ENCODE data around the gene ARHGEF18.
A peak's percentile ranks its signal among the peaks of the same experiment; 100 is the strongest.
"Not testable (repeated sequence)": the region's sequence is repeated elsewhere in the genome, so short reads cannot be mapped to it uniquely, and the experiment has no call there.

The ARHGEF18 gene

GRCh38 chr19:7356899-7357627, 8.3 kb downstream of the ARHGEF18 start:
- Mint-ChIP-seq H3K4me1 (ENCODE audit: low read depth) (peaks cover 34% of the 10 kb centered on the region), H3K36me3 (ENCODE audit: low read depth) (peaks cover 35% of the 10 kb centered on the region), H3K27ac (no peak overlapping the region), H3K27me3 (no peaks in the 10 kb centered on the region), H3K4me3 (no peak overlapping the region), H3K9me3 (peaks cover 14% of the 10 kb centered on the region)
- intact Hi-C loops (cut with micrococcal nuclease): no loop called here

- intact Hi-C loops (cut with micrococcal nuclease): no loop called here
- peaks cover 9% of the 10 kb centered on the region for H3K9me3 Mint-ChIP-seq
- H3K27ac Mint-ChIP-seq: no peak overlapping the region
- H3K4me3 Mint-ChIP-seq: no peak overlapping the region
- H3K27me3 Mint-ChIP-seq: no peaks in the 10 kb centered on the region
- H3K4me1 Mint-ChIP-seq (ENCODE audit: low read depth): peaks cover 39% of the 10 kb centered on the region
- H3K36me3 Mint-ChIP-seq (ENCODE audit: low read depth): peaks cover 37% of the 10 kb centered on the region
Observed at GRCh38 chr19:7358102-7358597, 9.4 kb downstream of the ARHGEF18 start.

- intact Hi-C loops (cut with micrococcal nuclease): no loop called here
- H3K27ac Mint-ChIP-seq: no peak overlapping the region
Observed at GRCh38 chr19:7360393-7360984, 11.8 kb downstream of the ARHGEF18 start.

GRCh38 chr19:7363225-7363624, 14.5 kb downstream of the ARHGEF18 start:
- intact Hi-C loops (cut with micrococcal nuclease): no loop called here
- H3K4me3 Mint-ChIP-seq: no peak overlapping the region
- H3K4me1 Mint-ChIP-seq (ENCODE audit: low read depth): peaks cover 28% of the 10 kb centered on the region
- no peaks in the 10 kb centered on the region for H3K27me3 Mint-ChIP-seq
- peaks cover 5% of the 10 kb centered on the region for H3K9me3 Mint-ChIP-seq
- H3K27ac Mint-ChIP-seq: no peak overlapping the region
- H3K36me3 Mint-ChIP-seq (ENCODE audit: low read depth): peaks cover 39% of the 10 kb centered on the region

More at GRCh38 chr19:7360393-7360984, 11.8 kb downstream of the ARHGEF18 start:
- H3K9me3 Mint-ChIP-seq: peaks cover 9% of the 10 kb centered on the region
- peaks cover 46% of the 10 kb centered on the region for H3K36me3 Mint-ChIP-seq (ENCODE audit: low read depth)
- no peaks in the 10 kb centered on the region for H3K27me3 Mint-ChIP-seq
- no peak overlapping the region for H3K4me3 Mint-ChIP-seq
- peaks cover 34% of the 10 kb centered on the region for H3K4me1 Mint-ChIP-seq (ENCODE audit: low read depth)

GRCh38 chr19:7366701-7367420, 18.1 kb downstream of the ARHGEF18 start:
- Mint-ChIP-seq H3K4me3 (no peak overlapping the region), H3K4me1 (ENCODE audit: low read depth) (peaks cover 17% of the 10 kb centered on the region), H3K27me3 (no peaks in the 10 kb centered on the region), H3K27ac (no peak overlapping the region), H3K36me3 (ENCODE audit: low read depth) (peaks cover 59% of the 10 kb centered on the region), H3K9me3 (no peaks in the 10 kb centered on the region)
- intact Hi-C loops (cut with micrococcal nuclease): no loop called here

GRCh38 chr19:7368456-7368855, 19.7 kb downstream of the ARHGEF18 start:
- Mint-ChIP-seq H3K4me3 (no peak overlapping the region), H3K4me1 (ENCODE audit: low read depth) (peaks cover 14% of the 10 kb centered on the region), H3K27me3 (no peaks in the 10 kb centered on the region), H3K27ac (no peak overlapping the region), H3K9me3 (no peaks in the 10 kb centered on the region), H3K36me3 (ENCODE audit: low read depth) (peaks cover 60% of the 10 kb centered on the region)
- intact Hi-C loops (cut with micrococcal nuclease): no loop called here

GRCh38 chr19:7368866-7369265, 20.1 kb downstream of the ARHGEF18 start:
- peaks cover 60% of the 10 kb centered on the region for H3K36me3 Mint-ChIP-seq (ENCODE audit: low read depth)
- H3K4me3 Mint-ChIP-seq; H3K27ac Mint-ChIP-seq; intact Hi-C loops (cut with micrococcal nuclease); H3K9me3 Mint-ChIP-seq; H3K27me3 Mint-ChIP-seq: not testable (repeated sequence)
- H3K4me1 Mint-ChIP-seq (ENCODE audit: low read depth): peaks cover 10% of the 10 kb centered on the region

GRCh38 chr19:7370546-7370945, 21.8 kb downstream of the ARHGEF18 start:
- H3K9me3 Mint-ChIP-seq: no peaks in the 10 kb centered on the region
- intact Hi-C loops (cut with micrococcal nuclease): no loop called here
- peak overlapping the region; percentile 14 for H3K27ac Mint-ChIP-seq
- H3K4me1 Mint-ChIP-seq (ENCODE audit: low read depth): peaks cover 7% of the 10 kb centered on the region
- H3K27me3 Mint-ChIP-seq: no peaks in the 10 kb centered on the region
- H3K4me3 Mint-ChIP-seq: no peak overlapping the region
- H3K36me3 Mint-ChIP-seq (ENCODE audit: low read depth): peaks cover 64% of the 10 kb centered on the region

- Mint-ChIP-seq H3K4me3 (no peak overlapping the region), H3K4me1 (ENCODE audit: low read depth) (peaks cover 7% of the 10 kb centered on the region), H3K36me3 (ENCODE audit: low read depth) (peaks cover 64% of the 10 kb centered on the region), H3K27ac (peak overlapping the region; percentile 14), H3K27me3 (no peaks in the 10 kb centered on the region), H3K9me3 (no peaks in the 10 kb centered on the region)
- intact Hi-C loops (cut with micrococcal nuclease): no loop called here
Observed at GRCh38 chr19:7371001-7371400, 22.3 kb downstream of the ARHGEF18 start.

GRCh38 chr19:7372810-7373209, 24.1 kb downstream of the ARHGEF18 start:
- Mint-ChIP-seq H3K4me3 (no peak overlapping the region), H3K36me3 (ENCODE audit: low read depth) (peaks cover 78% of the 10 kb centered on the region), H3K4me1 (ENCODE audit: low read depth) (peaks cover 7% of the 10 kb centered on the region), H3K9me3 (no peaks in the 10 kb centered on the region), H3K27ac (no peak overlapping the region), H3K27me3 (no peaks in the 10 kb centered on the region)
- intact Hi-C loops (cut with micrococcal nuclease): no loop called here

- peaks cover 80% of the 10 kb centered on the region for H3K36me3 Mint-ChIP-seq (ENCODE audit: low read depth)
- peaks cover 7% of the 10 kb centered on the region for H3K4me1 Mint-ChIP-seq (ENCODE audit: low read depth)
- intact Hi-C loops (cut with micrococcal nuclease): no loop called here
Observed at GRCh38 chr19:7373862-7374261, 25.1 kb downstream of the ARHGEF18 start.

GRCh38 chr19:7376151-7376852, 27.6 kb downstream of the ARHGEF18 start:
- Mint-ChIP-seq H3K4me1 (ENCODE audit: low read depth) (peaks cover 15% of the 10 kb centered on the region), H3K27me3 (no peaks in the 10 kb centered on the region), H3K36me3 (ENCODE audit: low read depth) (peaks cover 84% of the 10 kb centered on the region), H3K4me3 (no peak overlapping the region), H3K27ac (no peak overlapping the region), H3K9me3 (no peaks in the 10 kb centered on the region)
- intact Hi-C loops (cut with micrococcal nuclease): no loop called here

More at GRCh38 chr19:7373862-7374261, 25.1 kb downstream of the ARHGEF18 start:
- no peak overlapping the region for H3K27ac Mint-ChIP-seq
- H3K27me3 Mint-ChIP-seq: no peaks in the 10 kb centered on the region
- H3K4me3 Mint-ChIP-seq: no peak overlapping the region
- H3K9me3 Mint-ChIP-seq: no peaks in the 10 kb centered on the region

GRCh38 chr19:7377196-7377595, 28.5 kb downstream of the ARHGEF18 start:
- H3K9me3 Mint-ChIP-seq: no peaks in the 10 kb centered on the region
- peaks cover 75% of the 10 kb centered on the region for H3K36me3 Mint-ChIP-seq (ENCODE audit: low read depth)
- H3K27me3 Mint-ChIP-seq: no peaks in the 10 kb centered on the region
- no peak overlapping the region for H3K27ac Mint-ChIP-seq
- H3K4me3 Mint-ChIP-seq: no peak overlapping the region
- intact Hi-C loops (cut with micrococcal nuclease): no loop called here
- H3K4me1 Mint-ChIP-seq (ENCODE audit: low read depth): peaks cover 12% of the 10 kb centered on the region

GRCh38 chr19:7381073-7381390, 32.3 kb downstream of the ARHGEF18 start:
- intact Hi-C loops (cut with micrococcal nuclease): no loop called here
- H3K4me1 Mint-ChIP-seq (ENCODE audit: low read depth): peaks cover 45% of the 10 kb centered on the region
- H3K9me3 Mint-ChIP-seq: no peaks in the 10 kb centered on the region
- peaks cover 57% of the 10 kb centered on the region for H3K36me3 Mint-ChIP-seq (ENCODE audit: low read depth)
- peak overlapping the region; percentile 66 for H3K27ac Mint-ChIP-seq
- no peaks in the 10 kb centered on the region for H3K27me3 Mint-ChIP-seq
- H3K4me3 Mint-ChIP-seq: no peak overlapping the region

Measured in dendritic cell treated with granulocyte-macrophage colony-stimulating factor and Interleukin-4, amounts not matched to agents 40 ng/mL and 50 ng/mL, for 4 days (primary cell).